Measurements from ENCODE around the gene PHACTR4. TPM values are rescaled to one million over a fixed set of nuclear protein-coding genes. Genes with fewer than 3 reads are reported as not detected.
"Not testable (repeated sequence)": the region's sequence is repeated elsewhere in the genome, so short reads cannot be mapped to it uniquely, and the experiment has no call there.

Gene PHACTR4
- total RNA-seq, 1 experiment from 2014 or later, result 50.7 TPM

DNA sequence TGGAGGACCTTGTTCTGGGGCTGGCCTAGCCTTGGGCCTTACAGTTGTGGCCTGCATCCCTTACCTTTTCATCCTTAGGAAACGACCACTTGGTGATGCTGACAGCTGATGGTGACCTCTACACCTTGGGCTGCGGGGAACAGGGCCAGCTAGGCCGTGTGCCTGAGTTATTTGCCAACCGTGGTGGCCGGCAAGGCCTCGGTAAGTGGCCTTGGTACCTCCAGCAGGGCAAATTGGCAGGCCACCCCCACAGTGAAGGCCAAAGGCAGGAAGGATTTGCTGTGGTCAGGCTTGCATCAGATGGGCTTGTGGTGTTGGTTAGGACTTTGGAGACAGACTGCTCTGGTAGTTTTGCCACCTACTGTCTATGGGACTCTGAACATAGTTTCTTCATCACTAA, 165.6 kb downstream of the PHACTR4 start:
- DNase-seq (ENCODE audit: unreplicated experiment), result no peak
- Mint-ChIP-seq H3K4me1 (ENCODE audit: insufficient read depth, unreplicated experiment) (no peaks in the 10 kb centered on the region), H3K9me3 (ENCODE audit: unreplicated experiment) (no peaks in the 10 kb centered on the region), H3K4me3 (ENCODE audit: unreplicated experiment) (no peak overlapping the region), H3K27ac (ENCODE audit: low read depth, unreplicated experiment) (no peak overlapping the region), H3K27me3 (ENCODE audit: insufficient read depth, unreplicated experiment) (no peaks in the 10 kb centered on the region), H3K36me3 (ENCODE audit: insufficient read depth, unreplicated experiment) (peaks cover 65% of the 10 kb centered on the region)
- POLR2A ChIA-PET, result no interaction called here
- TF ChIP-seq, protein P1, sequence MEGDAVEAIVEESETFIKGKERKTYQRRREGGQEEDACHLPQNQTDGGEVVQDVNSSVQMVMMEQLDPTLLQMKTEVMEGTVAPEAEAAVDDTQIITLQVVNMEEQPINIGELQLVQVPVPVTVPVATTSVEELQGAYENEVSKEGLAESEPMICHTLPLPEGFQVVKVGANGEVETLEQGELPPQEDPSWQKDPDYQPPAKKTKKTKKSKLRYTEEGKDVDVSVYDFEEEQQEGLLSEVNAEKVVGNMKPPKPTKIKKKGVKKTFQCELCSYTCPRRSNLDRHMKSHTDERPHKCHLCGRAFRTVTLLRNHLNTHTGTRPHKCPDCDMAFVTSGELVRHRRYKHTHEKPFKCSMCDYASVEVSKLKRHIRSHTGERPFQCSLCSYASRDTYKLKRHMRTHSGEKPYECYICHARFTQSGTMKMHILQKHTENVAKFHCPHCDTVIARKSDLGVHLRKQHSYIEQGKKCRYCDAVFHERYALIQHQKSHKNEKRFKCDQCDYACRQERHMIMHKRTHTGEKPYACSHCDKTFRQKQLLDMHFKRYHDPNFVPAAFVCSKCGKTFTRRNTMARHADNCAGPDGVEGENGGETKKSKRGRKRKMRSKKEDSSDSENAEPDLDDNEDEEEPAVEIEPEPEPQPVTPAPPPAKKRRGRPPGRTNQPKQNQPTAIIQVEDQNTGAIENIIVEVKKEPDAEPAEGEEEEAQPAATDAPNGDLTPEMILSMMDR (IDR thresholded peaks at IDR 0.05; ENCODE audit: unreplicated experiment), result no peak
- CTCF ChIA-PET, result no interaction called here
- intact Hi-C loops (cut with micrococcal nuclease), result no loop called here
- BruUV-seq (replicated peaks), result no TSS peak

DNA sequence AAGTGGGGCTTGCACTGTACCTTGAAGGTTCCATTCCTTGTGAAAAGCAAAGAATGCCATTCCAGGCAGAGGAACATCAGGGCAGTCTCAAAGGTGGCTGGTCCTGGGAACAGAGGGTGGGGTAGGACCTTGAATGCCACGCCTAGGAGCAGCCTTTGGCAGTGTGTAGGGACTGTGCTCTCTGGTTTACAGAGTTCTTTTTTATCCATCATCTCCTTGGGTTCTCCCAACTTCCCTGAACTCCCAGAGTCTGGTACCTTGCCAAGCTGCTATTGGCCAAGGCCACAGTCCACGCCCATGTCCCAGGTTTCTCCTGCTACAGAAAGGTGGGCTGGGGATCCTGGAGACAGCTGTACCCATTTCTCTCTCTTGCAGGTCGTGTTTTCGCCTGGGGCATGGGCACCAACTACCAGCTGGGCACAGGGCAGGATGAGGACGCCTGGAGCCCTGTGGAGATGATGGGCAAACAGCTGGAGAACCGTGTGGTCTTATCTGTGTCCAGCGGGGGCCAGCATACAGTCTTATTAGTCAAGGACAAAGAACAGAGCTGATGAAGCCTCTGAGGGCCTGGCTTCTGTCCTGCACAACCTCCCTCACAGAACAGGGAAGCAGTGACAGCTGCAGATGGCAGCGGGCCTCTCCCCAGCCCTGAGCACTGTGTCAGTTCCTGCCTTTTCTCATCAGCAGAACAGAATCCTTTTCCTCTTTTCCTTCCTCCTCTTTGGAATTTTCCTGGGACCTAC, 168.1 kb downstream of the PHACTR4 start:
- Mint-ChIP-seq H3K4me1 (ENCODE audit: insufficient read depth, unreplicated experiment) (no peaks in the 10 kb centered on the region), H3K36me3 (ENCODE audit: insufficient read depth, unreplicated experiment) (peaks cover 55% of the 10 kb centered on the region), H3K9me3 (ENCODE audit: unreplicated experiment) (no peaks in the 10 kb centered on the region), H3K27ac (ENCODE audit: low read depth, unreplicated experiment) (no peak overlapping the region), H3K27me3 (ENCODE audit: insufficient read depth, unreplicated experiment) (no peaks in the 10 kb centered on the region), H3K4me3 (ENCODE audit: unreplicated experiment) (no peak overlapping the region)
- intact Hi-C loops (cut with micrococcal nuclease), result no loop called here
- DNase-seq (ENCODE audit: unreplicated experiment), result no peak
- ChIA-PET POLR2A (interaction anchor here (0.5 to 0.7 kb wide), 2 partner anchors 29 to 305 kb away, joined by 3 to 4 read pairs; no protein-coding TSS in a partner anchor), CTCF (interaction anchor here (0.6 to 1.2 kb wide), 2 partner anchors 19 to 304 kb away, joined by 3 read pairs; no protein-coding TSS in a partner anchor)
- BruUV-seq (replicated peaks), result no TSS peak
- TF ChIP-seq, protein P1 (IDR thresholded peaks at IDR 0.05; ENCODE audit: unreplicated experiment), result no peak

GRCh38 chr1:28538286-28538685, 168.7 kb downstream of the PHACTR4 start:
- Mint-ChIP-seq H3K4me3 (ENCODE audit: unreplicated experiment) (no peak overlapping the region), H3K27ac (ENCODE audit: low read depth, unreplicated experiment) (no peak overlapping the region), H3K36me3 (ENCODE audit: insufficient read depth, unreplicated experiment) (peaks cover 48% of the 10 kb centered on the region), H3K27me3 (ENCODE audit: insufficient read depth, unreplicated experiment) (no peaks in the 10 kb centered on the region), H3K9me3 (ENCODE audit: unreplicated experiment) (no peaks in the 10 kb centered on the region), H3K4me1 (ENCODE audit: insufficient read depth, unreplicated experiment) (no peaks in the 10 kb centered on the region)
- intact Hi-C loops (cut with micrococcal nuclease), result no loop called here
- TSS peak; percentile 80 for BruUV-seq (replicated peaks)
- no peak for DNase-seq (ENCODE audit: unreplicated experiment)
- TF ChIP-seq, protein P1 (IDR thresholded peaks at IDR 0.05; ENCODE audit: unreplicated experiment), result no peak
- POLR2A ChIA-PET, result interaction anchor here (0.7 kb wide), 1 partner anchor 30 kb away, joined by 3 read pairs; no protein-coding TSS in a partner anchor
- CTCF ChIA-PET, result interaction anchor here (1.2 kb wide), 1 partner anchor 20 kb away, joined by 3 read pairs; no protein-coding TSS in a partner anchor

DNA sequence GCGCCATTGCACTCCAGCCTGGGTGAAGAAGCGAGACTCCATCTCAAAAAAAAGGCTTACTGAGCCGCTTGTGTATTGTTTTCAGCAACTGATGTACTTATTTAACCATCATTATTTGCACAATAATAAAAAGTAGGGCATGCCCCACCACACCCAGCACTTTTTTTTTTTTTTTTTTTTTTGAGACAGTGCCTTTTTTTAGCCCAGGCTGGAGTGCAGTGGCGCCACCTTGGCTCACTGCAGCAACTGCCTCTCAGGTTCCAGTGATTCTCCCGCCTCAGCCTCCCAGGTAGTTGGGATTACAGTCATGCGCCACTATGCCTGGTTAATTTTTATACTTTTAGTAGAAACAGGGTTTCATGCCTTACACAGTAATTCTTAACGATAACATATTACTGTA, 171.1 kb downstream of the PHACTR4 start:
- DNase-seq (ENCODE audit: unreplicated experiment), result peak; percentile 18
- POLR2A ChIA-PET, result no interaction called here
- TF ChIP-seq, protein P1 (IDR thresholded peaks at IDR 0.05; ENCODE audit: unreplicated experiment), result no peak
- H3K27me3 Mint-ChIP-seq (ENCODE audit: insufficient read depth, unreplicated experiment), result no peaks in the 10 kb centered on the region
- no peak overlapping the region for H3K4me3 Mint-ChIP-seq (ENCODE audit: unreplicated experiment)
- no TSS peak for BruUV-seq (replicated peaks)
- H3K36me3 Mint-ChIP-seq (ENCODE audit: insufficient read depth, unreplicated experiment), result peaks cover 30% of the 10 kb centered on the region
- no peak overlapping the region for H3K27ac Mint-ChIP-seq (ENCODE audit: low read depth, unreplicated experiment)
- intact Hi-C loops (cut with micrococcal nuclease), result no loop called here
- CTCF ChIA-PET, result interaction anchor here (0.6 kb wide), 1 partner anchor 13 kb away, joined by 3 read pairs; no protein-coding TSS in a partner anchor
- H3K4me1 Mint-ChIP-seq (ENCODE audit: insufficient read depth, unreplicated experiment), result no peaks in the 10 kb centered on the region
- H3K9me3 Mint-ChIP-seq (ENCODE audit: unreplicated experiment), result no peaks in the 10 kb centered on the region

DNA sequence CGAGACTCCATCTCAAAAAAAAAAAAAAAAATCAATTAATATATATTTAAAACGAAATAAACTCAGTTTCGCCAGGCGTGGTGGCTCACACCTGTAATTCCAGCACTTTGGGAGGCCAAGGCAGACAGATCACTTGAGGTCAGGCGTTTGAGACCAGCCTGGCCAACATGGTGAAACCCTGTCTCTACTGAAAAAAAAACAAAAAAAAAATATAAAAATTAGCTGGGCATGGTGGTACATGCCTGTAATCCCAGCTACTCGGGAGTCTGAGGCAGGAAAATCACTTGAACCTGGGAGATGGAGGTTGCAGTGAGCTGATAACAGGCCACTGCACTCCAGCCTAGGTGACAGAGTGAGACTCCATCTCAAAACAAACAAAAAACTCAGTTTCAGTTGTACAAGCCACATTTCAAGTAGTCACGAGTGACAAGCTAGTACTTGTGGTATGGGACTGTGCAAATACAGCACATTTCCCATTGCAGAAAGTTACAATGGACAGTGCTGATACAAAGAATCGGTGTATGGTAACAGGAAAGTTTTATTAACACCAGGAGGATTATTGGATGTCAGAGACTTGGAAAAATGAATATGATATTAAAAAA, 172.0 kb downstream of the PHACTR4 start:
- BruUV-seq (replicated peaks); H3K4me1 Mint-ChIP-seq (ENCODE audit: insufficient read depth, unreplicated experiment); H3K9me3 Mint-ChIP-seq (ENCODE audit: unreplicated experiment); H3K27me3 Mint-ChIP-seq (ENCODE audit: insufficient read depth, unreplicated experiment); intact Hi-C loops (cut with micrococcal nuclease); H3K27ac Mint-ChIP-seq (ENCODE audit: low read depth, unreplicated experiment); H3K4me3 Mint-ChIP-seq (ENCODE audit: unreplicated experiment); DNase-seq (ENCODE audit: unreplicated experiment): not testable (repeated sequence)
- CTCF ChIA-PET, result interaction anchor here (0.9 kb wide), 1 partner anchor 182 kb away, joined by 3 read pairs; no protein-coding TSS in a partner anchor
- peaks cover 23% of the 10 kb centered on the region for H3K36me3 Mint-ChIP-seq (ENCODE audit: insufficient read depth, unreplicated experiment)
- POLR2A ChIA-PET, result interaction anchor here (0.8 to 2.0 kb wide), 2 partner anchors 8 to 10 kb away, joined by 3 to 8 read pairs; no protein-coding TSS in a partner anchor

Measured in MCF 10A (cell line).